H54 (cell line): ENCODE results near the gene BTN1A1.
A peak's percentile ranks its signal among the peaks of the same experiment; 100 is the strongest.
"Not testable (repeated sequence)": the region's sequence is repeated elsewhere in the genome, so short reads cannot be mapped to it uniquely, and the experiment has no call there.

ENCODE experiments used
- DNase-seq: peaks from one replicate; pipeline ENCODE4 v3.0.0; 2011; ENCODE audit warnings: low spot score, mixed read lengths; ENCODE audit not compliant: insufficient read length
- FAIRE-seq: peaks from 3 replicates; lab custom pipeline; 2011; peaks lifted over from hg19 to GRCh38; lab: Jason Lieb, UNC
- POLR2A ChIP-seq: IDR thresholded peaks from 2 replicates; pipeline ENCODE4 v1.6.1; 2011; ENCODE audit warnings: low read depth, mild to moderate bottlenecking, low read length

BTN1A1 gene

DNA sequence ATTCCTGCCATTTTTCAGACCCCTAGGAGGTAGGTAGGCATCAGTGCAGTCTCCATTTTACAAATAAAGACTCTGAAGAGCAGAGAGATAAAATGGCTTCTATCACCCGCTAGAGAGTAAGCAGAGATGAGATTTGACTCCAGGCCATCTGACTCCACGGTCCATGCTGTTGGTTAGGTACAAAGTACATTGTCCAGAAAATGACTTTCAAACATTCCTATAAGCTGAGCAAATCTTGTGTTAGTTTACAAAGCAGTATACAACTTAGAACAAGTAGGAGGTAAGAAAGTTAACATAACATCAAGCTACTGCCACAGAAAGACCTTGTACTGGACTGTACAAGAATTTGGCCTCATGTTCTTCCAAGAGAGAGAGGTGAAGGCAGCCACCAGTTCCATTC is 14.9 kb downstream of the BTN1A1 start:
- FAIRE-seq: peak; percentile 64
- no peak for TF ChIP-seq POLR2A

DNA sequence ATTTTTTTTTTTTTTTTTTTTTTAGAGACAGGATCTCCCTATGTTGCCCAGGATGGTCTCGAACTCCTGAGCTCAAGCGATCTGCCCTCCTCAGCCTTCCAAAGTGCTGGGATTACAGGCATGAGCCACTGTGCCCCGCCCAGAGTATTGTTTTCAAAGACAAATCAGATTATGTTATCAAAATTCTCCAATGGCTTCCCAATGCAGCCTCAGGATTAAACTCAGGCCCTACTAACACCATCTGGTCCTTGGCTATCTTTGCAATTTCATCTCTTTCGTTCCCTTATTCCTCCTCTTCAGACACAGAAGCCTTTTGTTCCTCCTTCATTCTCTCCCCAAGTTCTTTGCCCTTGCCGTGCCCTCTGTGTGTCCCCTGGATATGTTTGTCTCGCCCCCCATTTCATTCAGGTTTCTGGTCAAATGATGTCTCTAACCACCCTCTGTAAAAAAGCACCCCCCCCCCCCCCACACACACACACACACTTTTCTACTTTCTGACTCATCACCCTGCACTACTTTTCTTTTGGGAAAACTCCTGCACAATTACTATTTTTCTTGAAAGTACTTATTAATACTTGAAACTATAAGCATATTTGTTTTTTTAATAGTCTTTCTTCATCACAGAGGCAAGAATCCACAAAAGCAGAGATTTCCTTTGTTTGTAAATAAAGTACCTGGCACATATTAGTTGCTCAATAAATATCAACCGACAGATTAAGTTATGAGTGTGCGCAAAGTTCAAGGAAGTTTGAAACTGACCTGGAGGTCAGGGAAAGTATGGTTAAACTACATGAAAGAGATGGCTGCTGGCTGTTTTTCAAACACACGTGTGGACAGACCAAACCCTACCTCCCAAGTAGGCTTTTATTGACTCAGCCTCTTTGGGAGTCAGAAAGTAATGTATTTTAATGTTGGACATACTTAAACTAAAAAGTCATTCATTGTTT is 16.7 kb downstream of the BTN1A1 start:
- no peak for TF ChIP-seq POLR2A
- FAIRE-seq (no peak), DNase-seq (no peak)

More for the DNA sequence above, 14.9 kb downstream of the BTN1A1 start:
- no peak for DNase-seq

GRCh38 chr6:26519359-26519758 is 19.3 kb downstream of the BTN1A1 start:
- DNase-seq (no peak), FAIRE-seq (no peak)
- no peak for TF ChIP-seq POLR2A

- FAIRE-seq (no peak), DNase-seq (no peak)
- TF ChIP-seq POLR2A: no peak
Observed at GRCh38 chr6:26520237-26520849, 20.2 kb downstream of the BTN1A1 start.

DNA sequence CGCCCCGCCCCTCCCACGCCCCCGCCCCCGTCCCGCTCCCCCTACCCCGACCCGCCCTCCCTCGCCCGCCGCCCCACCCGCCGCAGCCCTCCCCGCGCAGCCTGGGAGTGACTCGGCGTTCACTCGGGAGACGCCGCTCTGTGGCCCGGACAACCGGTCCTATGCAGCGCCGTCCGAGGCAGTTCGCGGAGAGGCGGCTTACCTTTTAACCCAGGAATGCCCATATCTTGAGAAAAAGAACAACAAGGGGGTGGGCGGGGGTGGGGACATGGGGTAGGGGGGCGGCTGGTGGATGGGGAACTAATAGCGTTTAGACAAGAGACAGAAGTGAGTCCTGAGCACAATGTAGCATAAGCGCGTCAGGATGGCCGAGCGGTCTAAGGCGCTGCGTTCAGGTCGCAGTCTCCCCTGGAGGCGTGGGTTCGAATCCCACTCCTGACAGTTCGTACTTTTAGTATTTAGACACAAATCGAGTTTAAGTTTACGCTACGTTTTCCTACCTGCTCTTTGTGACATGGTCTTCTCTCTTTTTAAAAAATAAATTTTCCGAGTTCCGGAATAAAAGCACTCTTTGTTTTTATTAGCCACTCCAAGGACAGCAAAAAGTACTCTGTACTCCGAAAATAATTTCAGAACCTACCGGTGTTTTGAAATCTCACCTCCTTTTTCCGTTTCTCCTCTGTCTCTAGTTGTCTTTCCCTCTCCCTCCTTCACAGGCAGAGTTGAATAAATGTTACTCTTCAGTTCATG is 20.9 kb downstream of the BTN1A1 start:
- peak; percentile 70 for DNase-seq
- FAIRE-seq: no peak
- peak; percentile 61; the same call in 1 of the 2 replicates for TF ChIP-seq POLR2A

DNA sequence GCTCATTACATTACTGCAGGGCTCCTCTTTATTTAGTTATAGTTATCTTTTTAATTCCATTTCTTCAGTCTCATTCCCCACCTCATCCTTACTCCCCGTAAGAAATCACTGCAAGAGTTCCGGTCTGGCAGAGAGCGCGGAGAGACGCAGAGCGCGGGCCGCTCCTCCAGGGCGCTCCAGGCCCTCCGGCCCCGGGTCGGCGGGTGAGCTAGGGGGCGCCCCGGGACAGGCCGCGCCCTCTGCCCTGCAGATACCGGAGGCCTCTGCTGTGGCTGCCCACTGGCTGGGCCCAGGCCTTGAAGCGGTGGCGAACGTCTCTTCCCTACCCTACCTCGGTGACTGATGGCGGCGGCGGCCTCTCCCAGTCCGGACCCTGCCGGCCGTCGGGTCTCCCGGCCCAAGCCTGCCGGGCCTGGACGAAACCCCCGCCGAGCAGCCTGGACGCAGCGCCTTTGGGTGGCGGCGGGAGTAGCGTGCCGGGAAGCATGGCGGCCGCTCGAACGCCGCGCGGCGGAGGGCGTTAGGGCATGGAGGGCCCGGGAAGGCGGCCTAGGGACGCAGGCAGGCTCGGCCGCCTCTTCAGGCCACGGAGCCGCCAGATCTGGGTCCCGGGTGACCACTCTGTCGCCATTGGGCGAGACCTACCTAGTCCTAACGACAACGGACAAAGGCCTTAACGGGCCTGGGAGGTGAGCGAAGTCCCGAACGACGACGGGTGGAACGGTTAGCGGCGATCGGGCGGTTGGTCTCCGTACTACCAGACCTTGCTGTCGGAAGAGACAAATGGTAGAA is 21.7 kb downstream of the BTN1A1 start:
- DNase-seq (no peak), FAIRE-seq (no peak)
- TF ChIP-seq POLR2A: no peak

DNA sequence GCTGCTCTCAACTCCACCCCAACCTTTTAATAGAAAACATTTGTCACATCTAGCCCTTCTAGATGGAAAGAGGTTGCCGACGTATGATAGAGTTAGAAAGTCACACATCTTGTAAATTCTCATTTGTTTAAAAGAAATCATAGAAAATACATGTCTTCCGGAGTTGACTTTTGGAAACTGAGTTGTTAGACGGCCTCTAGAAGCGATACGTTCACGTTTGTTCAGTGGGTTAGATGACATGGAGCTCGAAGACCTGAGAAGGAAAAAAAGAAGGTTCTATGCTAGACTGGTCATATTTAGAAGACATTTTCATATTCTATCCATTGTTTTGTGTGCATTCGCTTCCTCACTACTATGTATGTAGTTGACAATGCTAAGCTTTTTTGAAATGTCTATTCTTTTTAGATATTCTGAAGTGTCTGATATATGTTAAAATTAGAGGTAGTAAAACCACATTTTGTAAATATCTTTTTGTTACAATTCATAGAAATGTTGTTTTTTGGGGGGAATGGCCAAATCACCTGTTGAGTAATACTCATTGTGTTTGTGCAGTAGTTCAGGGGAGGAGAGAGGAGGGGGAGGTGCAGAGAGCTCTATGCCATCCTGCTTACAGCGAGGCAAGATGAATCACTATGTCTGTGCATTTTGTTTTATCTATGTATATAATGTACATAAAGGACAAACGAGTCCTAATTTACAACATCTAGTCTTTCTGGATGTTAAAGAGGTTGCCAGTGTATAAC is 22.6 kb downstream of the BTN1A1 start:
- not testable (repeated sequence) for FAIRE-seq, DNase-seq

- not testable (repeated sequence) for FAIRE-seq
Observed at GRCh38 chr6:26524314-26524713, 24.2 kb downstream of the BTN1A1 start.

DNA sequence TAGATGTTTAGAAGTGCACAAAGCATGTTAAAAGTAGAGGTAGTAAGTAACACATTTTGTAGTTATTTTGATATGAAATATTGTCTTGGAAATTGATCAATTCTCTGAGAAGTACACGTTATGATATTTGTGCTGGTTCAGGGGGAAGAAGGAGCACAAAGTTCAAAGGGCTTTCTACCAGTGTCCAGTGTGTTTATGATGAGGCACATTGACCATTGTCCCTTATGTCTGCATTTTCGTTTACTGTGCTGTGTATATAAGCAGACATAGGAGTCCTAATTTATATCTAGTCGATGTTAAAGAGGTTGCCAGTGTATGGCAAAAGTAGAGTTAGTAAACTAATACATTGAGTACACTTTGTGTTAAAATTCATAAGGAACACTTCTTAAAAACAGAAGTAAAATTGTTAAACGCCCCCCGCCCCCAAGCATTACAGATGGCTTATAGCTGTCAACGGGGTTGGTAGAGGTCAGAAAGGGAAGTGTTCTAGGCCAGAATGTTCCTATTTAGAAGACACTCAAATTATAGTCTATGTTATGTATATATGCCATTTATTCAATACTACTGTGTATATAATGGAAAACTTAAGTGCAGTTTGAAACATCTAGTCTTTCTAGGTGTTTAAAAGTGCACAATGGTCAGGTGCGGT is 24.7 kb downstream of the BTN1A1 start:
- no peak for FAIRE-seq
- no peak for TF ChIP-seq POLR2A
- DNase-seq: no peak

More at GRCh38 chr6:26524314-26524713, 24.2 kb downstream of the BTN1A1 start:
- not testable (repeated sequence) for DNase-seq

- TF ChIP-seq POLR2A: no peak
- FAIRE-seq (no peak), DNase-seq (no peak)
Observed at GRCh38 chr6:26525838-26526237, 25.7 kb downstream of the BTN1A1 start.

GRCh38 chr6:26526928-26527327 is 26.8 kb downstream of the BTN1A1 start:
- DNase-seq (no peak), FAIRE-seq (no peak)
- no peak for TF ChIP-seq POLR2A

DNA sequence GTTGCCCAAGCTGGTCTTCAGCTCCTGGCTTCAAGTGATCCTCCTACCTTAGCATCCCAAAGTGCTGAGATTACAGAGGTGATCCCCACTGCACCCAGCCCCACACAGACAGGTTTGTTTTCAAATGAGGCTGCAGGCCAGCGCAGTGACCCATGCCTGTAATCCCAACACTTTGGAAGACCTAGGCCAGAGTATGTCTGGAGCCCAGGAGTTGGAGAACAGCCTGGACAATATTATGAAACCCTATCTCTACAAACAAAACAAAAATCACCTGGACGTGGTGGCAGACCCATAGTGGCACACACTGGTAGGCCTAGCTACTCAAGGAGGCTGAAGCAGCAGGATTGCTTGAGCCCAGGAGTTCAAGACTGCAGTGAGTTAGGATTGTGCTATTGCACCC is 30.1 kb downstream of the BTN1A1 start:
- DNase-seq (no peak), FAIRE-seq (no peak)
- no peak for TF ChIP-seq POLR2A
